ENCODE measurements around the gene PKP2.

The PKP2 gene

DNA sequence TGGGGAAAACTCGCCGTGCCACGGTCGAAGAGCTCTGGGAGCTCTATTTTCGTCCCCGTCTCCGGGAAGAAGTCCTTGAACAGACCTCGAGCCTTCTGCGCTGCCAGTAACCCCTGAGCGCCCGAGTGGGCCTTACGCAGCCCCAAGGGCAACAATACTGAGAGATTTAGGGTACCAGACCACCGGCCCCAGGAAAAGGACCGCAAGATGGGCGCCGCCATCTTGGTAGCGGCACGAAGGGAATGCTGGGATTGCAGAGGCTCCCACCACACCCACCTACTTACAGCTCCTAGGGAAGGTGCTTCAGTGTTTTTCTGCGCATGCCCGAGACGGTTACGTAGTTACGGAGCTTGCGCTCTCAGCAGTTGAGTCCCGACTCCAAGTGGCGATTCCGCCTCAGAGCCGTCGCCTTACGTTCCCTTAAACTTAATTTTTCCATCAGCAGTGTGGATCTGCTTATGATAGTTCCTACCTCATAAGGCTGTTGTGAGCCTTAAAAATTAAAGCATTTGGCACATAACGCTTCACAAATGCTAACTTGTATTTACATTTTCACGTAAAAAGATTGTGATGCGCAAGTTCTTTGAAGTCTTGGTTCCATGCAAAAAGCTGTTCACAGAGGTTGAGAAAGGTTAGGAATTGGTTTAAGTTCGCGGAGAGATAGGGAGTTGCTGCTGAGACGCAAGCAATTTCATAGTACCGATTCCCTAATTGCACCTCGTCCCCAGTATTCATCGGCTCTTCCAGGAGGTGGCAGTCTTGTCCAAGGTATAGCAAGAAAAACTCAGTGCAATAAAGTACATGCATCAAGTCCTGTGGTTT lies 140.7 kb downstream of the PKP2 start, which contains the start of gene YARS2:
YARS2 (minus strand) TSS at position 244 of the 822 bp plus-strand sequence; CDS start at position 221, 23 bp downstream.
- peak; percentile 25 to 96 (median 87) for DNase-seq

DNA sequence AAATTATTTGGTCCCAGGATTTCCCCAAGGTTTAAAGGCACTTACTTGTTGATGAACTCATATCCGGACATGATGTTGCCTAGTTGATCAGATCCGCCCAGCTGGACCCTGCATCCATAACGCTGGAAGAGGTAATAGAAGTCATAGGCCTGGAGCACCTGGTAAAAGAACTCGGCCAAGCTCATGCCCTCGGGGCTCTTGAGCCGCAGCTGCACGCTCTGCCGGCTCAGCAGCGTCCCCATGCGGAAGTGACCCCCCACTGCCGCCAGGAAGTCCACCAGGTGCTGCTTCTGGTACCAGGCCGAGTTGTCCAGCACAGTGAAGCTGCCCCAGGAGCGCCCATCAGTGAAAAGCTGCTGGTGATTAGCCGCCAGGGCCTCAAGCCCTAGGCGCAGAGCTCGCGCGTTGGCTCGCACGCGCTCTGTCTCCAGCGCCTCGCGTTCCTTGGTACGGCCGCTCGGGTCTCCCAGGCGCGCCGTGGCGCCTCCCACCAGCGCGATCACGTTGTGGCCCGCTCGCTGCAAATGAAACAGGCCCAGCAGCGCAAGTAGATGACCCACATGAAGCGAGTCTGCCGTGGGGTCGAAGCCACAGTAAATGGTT lies 141.4 kb downstream of the PKP2 start:
- peak in 47 of 56 donors; percentile 8 to 81 (median 55) for DNase-seq

DNA sequence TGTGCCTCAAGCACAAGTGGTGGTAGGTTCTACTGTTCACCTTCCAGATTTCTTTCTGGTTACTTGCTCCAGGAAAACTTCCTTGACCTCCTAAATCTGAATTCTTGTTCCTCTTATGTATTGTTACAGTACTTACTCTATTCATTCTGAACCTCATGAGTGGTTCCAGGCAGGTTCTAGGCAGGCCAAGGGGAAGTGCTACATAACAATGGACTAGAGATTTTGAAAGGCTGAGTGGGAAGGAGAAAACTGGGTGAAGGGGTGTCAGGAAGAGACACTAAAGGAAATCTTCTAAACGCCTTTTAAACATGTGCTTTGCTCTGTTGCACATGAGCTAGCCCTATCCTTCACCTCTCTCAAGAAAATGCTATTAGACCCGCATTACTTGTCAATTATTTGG lies 142.5 kb downstream of the PKP2 start:
- DNase-seq: no peak

DNA sequence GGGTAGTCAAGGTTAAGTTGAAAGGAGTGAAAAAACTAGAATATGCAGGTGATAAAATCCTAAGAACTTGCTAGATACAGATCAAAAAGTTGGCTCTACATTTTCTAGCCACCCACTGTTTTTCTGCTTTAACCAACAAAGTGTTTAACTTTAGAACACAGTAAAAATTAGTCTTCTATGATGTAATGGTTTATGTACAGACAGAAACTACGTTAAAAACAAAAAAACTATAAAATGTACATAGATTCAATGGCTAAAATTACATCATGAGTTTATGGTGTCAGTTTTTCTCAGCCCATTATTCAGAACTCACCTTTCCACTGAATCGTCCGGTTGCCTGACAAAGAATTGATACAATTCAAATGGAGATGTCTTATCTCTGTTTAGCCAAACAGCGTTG lies 143.0 kb downstream of the PKP2 start:
- no peak for DNase-seq

DNA sequence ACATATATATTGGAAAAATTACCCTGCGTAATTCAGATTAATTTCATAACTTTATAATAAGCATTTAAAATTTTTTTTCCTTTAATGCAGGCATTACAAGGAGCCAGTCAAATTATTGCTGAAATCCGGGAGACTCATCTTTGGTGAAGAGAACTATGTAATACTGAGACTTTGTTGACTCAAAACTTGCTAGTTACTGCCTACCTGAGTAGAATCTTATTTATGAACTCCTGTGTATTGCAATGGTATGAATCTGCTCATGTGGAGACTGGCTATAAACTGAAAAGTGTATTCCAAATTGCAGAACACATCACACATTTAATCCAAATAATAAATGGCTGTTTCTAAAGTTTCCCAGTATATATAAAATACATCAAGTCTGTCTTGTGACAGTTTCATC lies 153.3 kb downstream of the PKP2 start:
- no peak for DNase-seq

DNA sequence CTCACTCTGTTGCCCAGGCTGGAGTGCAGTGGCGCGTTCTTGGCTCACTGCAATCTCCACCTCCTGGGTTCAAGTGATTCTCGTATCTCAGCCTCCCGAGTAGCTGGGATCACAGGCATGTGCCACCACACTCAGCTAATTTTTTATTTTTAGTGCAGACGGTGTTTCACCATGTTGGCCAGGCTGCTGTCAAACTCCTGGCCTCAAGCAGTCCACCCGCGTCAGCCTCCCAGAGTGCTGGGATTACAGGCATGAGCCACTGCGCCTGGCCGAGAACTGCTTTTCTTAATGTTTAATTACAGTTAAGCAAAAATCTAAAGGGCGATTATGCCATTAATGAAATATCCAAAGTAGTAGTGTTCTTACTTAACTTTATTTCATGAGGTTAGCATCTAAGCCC lies 154.4 kb downstream of the PKP2 start:
- no peak for DNase-seq
